GM18511 (cell line): Measurements from ENCODE around the gene TMTC1.

Experiments used
- ATAC-seq: cut with Tn5 transposase; IDR thresholded peaks from one replicate; pipeline ENCODE4 v1.9.1; 2021; ENCODE audit warnings: mild to moderate bottlenecking, moderate library complexity; ENCODE audit not compliant: unreplicated experiment

TMTC1 gene

DNA sequence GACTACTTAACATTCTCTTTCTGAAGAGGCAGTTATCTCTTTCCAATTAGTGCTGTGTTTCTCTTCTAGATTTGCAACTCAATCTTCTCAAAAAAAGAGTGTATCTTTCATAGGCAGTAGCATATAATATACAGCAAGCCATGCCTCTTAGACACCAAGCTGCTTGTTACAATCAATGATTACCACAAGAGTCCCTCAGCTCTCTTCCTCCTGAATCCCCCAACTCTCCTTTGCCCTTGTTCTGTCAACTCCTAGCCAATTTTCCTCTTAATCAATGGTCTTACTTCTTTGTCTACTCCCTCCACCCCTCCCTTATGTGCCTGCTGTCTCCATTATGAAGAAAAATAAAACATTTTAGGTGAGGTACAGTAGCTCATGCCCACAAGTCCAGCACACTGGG lies 2.6 kb downstream of the TMTC1 start:
- no peak for ATAC-seq

DNA sequence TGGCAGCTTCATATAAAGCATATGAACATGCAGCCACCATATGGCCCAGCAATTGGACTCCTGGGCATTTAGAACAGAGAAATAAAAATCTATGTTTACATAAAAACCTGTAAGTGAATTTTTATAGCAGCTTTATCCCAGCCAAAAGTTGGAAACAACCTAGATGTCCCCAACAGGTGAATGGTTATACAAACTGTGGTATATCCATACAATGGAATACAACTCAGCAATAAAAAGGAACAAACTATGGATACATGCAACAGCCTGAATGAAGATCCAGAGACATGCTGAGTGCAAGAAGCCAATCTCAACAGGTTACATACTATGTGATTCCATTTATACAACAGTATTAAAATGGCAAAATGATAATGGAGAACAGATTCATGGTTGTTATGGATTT lies 3.7 kb downstream of the TMTC1 start:
- ATAC-seq = no peak

DNA sequence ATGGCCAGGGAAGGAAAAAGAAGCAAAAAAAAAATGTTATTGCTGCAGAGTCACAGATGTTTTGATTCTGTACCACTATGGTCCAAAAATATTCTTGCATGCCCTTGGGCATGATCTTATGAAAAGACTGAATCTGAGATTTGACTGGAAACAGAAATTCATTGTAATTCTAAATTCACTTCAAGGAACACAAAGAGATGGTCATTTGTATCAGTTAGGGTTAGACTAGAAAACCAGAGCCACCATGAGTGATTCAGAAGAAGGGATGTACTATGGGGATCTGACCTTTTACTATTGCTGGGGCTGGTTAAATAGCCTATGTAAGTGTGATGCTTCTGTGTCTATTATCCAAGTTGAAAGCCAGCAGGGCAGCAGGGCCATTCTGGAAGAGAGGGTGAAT lies 5.2 kb downstream of the TMTC1 start:
- ATAC-seq = no peak

DNA sequence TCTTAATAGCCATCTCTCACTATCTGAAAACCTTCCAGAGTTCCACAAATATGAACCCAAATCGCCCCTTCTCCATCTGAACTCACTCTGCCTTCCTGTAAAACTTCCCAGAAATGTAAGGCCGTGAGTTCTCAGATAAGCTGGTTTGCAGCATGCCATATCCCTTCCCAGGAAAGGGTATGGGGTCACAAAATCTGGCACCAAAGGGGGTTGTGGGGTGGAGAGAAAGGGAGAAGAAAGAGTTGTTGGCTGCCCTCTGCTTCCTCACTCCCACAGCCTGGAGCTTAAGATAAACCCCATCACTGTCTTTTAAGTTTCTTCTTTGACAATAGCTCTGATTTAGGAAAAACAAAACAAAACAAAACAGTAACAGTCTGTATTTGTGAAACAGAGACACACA lies 10.7 kb downstream of the TMTC1 start:
- ATAC-seq = no peak

DNA sequence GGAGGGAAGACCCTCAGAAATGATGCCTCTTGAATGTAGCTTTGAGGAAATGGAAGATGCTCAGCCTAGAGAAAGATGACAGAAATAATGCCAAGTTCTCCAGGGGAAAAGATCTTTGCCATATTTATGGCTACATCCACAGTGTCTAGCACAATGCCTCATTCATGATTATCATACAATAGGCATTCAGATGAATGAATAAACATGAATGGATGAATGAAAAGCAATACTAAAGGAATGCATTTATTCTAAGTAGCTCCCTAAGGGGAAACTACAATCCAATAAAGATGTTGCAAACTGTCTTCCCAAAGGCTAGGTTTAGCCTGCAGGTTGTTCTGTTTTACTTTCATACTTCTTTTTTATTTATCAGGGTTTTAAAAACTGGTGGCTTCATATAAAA lies 12.0 kb downstream of the TMTC1 start:
- no peak for ATAC-seq

DNA sequence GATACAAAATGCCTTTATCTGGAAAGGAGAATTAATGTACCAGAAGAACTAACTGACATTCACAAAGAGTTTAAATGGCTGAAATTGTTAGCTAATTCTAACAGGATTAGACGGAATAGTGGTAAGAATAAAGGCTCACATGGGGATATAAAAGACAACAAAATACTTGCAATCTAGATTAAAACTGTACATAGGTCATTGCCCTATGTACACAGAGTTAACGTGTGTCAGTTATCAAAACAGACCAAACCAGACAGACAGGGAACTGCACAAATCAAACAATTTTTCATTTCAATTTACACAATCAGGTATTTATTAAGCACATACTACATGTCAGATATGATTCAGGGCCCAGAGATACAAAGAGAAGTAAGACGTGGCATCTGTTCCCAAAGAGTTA lies 12.6 kb downstream of the TMTC1 start:
- ATAC-seq = no peak

DNA sequence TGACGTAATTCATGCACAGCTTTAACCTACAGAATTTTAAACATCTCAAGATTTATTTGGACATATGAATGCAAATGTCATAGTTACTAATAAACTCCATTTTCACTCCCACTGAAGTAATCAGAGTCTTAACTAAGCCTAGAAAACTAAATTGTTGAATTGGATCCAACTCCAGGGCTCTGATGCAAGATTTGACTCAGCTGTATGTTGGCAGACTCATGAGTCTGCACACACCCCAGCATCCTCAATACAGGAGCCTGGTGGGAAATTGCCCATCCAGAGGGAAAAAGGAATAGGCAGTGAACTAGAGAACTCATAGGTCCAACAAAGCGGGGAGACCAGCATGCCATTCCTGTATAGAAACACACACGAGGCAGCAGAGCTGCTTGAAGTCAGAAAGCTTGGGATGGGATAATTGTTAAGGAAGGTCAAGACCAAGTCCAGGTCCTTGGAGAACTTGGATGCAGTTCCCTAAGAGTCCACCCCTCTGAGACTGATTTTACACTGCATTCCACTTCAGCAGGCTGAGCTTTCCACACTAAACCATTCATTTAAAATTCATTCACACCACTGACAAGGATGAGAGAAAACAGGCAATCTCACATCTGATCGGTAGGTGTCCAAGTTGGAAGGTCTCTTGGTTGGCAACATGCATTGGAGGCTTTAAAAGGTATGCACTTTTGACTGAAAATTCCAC lies 14.4 kb downstream of the TMTC1 start:
- ATAC-seq = no peak

DNA sequence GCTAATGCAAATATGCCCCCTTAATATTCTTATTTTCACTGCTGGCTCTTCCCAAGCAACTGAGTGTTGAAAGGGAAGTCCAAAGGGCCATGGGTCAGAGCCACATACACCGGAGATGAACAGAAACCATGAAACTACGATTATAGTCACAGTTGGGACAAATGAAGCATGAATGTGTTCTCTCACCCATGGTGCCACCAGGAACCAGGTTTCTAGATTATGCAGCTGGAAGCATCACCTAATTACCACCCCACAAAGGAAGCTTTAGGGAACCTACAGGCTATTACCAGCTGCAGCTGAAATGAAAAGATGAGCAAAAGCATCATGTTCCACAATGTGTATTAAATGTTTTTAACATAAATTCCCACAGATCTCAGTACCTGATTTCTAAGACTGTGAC lies 15.4 kb downstream of the TMTC1 start:
- ATAC-seq = peak; percentile 73

DNA sequence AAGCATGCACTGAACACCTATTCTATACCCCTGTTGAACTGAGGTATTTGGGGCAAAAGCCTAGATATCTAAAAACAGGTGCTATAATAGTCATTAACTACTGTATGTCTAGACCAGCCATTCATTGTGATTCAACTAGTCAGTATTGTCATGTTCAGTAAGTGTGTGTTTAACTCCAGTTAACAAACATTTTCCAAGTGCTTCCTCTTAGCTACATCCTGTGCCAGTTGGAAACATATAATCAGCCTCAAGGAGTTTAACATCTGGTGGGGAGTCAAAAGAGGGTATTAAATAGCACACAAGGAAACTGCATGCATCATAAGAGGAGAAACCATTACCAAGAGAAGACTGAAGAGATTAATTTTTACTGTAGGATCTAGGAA lies 20.4 kb downstream of the TMTC1 start:
- ATAC-seq = no peak

DNA sequence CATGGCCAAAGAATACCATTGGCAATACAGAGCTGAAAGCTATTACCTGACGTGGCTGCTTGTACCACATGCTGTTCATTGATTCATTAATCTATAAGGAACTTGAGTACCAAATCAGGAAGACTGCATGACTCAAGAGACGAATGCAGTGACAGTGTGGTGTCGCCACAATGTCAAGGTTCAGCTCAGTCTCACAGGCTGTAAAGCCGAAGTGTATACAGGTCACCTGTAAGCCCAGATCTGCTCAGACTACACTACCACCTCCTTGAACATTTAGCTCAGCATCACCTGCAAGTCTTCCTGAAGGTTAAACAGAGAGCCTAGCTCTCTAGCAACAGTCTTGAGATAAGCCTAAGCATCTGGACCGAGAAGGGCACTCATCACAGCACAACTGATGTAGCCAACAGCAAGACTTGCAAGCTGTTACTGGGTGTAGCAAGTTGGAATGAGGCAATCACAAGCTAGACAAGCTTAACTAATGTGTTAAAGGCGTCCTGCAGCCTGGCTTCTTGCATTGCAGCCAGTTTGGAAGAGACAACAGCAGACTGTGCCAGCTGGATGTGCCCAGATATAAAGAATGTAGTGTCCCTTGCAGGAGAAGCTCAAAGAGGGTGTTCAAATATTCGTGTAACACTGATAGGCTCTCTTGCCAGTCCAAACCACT lies 21.0 kb downstream of the TMTC1 start:
- ATAC-seq = no peak

DNA sequence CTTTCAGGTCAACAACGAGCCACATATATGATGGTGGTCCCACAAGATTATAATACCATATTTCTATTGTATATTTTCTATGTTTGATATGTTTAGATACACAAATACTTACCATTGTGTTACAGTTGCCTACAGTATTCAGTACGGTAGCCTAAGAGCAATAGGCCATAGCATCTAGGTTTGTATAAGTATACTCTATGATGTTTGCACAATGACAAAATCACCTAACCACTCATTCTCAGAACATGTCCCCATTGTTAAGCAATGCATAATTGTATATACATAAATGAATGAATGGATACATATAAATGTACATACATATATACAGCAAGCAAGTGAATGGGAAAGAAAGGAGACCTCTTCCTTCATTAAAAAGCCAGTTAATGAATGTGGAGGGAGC lies 23.8 kb downstream of the TMTC1 start:
- ATAC-seq = no peak

DNA sequence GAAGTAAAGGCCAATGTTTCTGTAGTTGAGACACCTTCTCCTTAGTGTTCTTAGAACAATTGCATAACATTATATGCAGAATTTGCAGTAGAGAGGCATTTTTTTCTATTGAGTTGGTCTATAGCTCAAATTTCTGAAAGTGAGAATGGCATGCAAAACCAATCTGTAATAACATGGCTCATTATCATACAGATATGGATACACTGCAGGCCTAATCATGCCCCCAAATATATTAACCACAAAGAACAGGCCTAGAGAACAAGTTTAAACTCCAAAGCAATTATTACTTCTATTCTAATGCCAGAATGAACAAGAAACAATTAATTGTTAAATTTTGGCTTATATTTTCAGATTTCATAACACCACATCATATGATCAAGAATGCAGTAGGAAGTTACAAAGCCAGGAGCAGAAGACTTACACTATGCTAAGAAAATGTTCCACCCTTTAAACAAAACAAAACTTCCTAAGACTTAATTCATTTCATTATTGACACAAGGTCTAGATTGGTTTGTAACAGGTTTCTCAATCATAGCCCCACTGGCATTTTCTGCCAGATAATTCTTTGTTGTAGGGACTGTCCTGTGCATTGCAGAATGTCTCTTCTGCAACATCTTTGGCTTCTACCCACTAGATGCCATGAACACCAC lies 26.9 kb downstream of the TMTC1 start:
- no peak for ATAC-seq

DNA sequence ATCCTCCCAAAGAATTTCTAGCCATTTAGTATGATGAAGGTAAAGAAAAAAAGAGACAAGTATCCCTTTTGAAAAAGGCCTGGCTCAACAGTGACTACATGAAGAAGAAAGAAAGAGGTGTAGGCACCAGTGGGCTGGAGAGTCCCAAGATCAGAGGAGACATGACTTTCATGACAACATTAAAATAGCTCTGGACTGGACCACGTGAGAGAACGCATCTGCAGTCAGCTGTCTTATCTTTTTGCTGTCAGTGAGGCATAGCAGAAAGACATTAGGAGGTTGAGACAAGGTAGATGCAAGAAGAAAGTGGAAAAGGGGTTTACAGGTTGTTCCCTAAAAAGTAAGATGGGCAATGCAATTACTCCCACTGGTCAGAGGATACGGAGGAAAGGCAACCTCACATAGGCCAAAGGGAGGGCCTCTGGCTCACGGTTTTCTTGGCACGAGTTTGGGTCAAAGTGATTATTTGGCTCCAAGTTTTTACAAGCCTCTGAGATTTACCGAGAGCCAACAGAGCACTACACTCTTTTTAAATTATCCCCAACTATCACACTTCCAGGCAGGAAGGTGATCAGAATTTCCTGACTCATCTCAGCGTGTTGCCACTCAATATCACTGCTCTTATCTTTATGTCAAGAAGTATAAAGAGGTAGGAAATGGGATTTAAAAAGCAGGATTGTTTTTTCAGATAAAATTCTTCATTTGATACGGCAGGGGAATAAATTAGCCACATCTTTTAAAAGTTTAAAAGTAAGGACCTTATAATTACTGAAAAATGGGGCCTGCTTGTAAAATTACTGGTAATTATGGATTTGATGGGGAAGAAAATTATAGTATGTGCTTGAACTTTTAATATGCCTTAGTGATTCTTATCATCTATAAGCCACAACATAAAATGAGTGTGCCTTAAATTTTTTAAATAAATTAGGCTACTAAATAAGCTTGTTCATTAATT lies 29.2 kb downstream of the TMTC1 start:
- ATAC-seq = no peak

DNA sequence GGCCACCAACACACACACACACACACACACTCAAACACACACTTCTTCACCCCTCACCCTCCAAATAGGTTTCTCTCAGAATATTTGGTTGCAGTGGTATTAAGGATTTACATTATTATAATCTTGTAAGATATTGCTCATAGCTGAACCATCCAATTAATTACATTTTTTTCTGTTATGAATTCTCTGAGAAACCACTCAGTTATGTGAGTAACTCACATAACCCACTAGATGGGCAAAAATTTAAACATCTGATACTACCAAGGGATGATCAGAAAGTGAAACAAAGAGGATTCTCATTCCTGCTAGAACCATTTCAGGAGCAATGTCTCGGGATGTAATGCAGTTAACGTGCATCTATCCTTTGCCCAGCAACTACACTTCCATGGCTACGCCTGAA lies 31.6 kb downstream of the TMTC1 start:
- ATAC-seq = no peak

DNA sequence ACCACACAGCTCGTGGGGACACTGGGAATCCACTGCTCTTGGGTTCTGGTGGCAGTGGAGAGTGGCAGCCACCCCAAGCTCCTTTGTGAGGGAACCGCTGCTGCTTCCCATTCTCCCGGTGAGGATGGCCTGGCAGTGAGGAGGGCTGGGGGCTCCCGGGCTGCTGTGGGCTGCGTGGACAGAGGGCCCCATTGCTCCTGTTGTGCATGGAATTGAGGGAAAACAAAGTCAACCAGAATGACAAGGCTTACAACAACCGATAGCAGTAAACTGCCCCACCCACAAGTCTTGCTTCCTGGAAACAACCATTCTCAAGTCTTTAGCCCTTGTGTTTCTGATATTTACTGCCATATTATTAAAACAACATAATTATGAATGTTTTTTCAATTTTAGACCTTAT lies 32.1 kb downstream of the TMTC1 start:
- ATAC-seq = no peak

DNA sequence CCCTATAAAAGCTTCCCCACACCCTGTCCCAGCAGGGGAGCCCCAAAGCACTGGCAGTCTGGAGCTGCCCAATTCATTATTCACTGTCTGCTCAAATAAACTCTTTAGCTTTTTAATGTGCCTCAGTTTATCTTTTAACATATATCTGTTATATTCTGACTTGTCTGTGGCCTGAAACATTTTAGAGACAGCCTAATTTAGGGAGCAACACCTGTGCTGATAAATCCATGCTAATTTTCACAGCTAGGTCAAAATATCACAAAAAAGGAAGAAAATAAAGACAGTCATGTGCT lies 32.9 kb downstream of the TMTC1 start:
- no peak for ATAC-seq

DNA sequence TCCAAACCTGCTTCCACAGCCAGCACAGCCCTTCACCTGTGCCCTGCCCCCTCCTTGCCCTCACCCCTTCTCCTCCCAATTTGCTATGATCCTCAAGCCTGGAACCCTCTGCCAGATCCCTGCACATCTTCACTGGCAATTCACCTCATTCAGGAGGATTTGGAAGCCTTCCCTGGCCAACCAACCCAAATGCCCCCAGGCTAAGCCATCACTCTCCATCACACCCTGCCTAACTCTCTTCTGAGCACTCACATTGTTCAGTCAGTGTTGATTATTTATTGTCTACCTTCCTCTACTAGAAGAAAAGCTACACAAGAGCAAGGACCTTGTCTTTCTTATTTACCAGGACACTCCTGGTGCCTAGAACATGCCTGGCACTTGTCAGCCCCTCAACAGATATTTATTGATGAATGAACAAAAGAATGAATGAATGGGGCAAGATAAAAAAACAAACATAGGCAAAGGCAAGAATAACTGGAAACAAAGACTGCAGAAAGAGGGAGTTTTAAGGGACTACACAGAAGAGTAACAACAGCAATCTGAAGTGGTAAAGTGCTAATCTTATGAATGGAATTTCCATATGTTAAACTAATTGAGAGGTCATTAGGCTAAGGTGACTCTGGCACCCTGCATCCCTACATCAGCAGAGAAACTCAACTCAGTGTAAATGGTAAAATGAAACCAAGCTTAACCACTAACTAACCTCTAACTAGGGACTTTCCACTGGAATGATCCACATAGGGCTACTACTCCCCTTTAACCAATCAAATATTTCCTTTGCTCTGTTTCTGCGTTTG lies 33.4 kb downstream of the TMTC1 start:
- ATAC-seq = peak; percentile 90

DNA sequence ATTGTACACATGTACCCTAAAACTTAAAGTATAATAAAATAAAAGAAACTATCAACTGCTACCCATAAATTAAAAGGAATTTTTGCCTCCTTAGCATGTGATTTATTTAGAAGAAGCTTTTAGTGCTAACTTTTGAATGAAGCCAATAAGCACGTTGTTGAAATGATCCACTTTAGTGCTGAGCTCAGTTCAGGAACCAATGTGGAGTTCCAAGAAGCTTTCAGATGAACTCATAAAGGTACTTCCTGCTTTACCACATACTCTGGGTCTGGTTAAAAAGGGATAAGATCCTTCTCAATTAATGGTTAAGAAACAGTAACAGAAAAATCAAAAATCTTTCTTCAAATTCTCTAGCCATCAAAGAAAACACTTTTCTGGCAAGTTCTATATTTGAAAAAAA lies 39.4 kb downstream of the TMTC1 start:
- ATAC-seq = no peak

DNA sequence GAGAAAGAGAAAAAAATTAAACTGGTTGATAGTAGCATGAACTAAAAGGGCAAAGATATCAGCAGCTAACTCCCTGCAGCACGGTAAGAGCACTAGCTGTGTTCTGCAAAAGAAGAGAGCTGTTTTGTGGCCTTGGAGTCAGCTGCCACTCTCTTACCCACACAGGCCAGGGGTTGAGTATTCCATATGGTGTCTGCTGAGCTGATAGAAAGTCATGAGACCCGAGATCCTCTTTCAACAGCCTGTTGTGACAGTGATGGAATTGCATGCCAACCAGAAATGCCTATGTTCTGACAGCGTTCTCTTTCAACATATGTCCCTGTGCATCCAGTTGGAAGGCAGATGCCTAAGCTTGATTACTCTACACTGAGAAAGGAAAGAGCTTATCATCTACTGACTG lies 39.9 kb downstream of the TMTC1 start:
- ATAC-seq = no peak

DNA sequence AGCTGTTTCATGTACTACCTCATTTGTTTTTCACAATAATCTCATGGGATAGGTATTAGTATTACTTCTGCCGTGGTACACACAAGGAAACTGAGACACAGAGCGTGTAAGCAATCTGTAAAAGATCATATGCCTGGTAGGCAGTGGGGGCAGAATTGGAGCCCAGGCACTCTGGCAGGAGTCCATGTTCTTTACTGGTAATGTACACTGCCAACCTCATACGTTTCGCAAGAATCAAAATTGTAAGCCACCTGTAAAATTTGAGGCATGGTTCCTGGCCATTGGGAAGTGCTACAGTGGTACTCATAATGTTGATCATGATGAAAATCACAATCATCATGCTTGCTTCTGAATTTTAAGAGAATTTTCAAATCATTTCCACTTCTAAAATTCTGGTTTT lies 40.7 kb downstream of the TMTC1 start:
- no peak for ATAC-seq

DNA sequence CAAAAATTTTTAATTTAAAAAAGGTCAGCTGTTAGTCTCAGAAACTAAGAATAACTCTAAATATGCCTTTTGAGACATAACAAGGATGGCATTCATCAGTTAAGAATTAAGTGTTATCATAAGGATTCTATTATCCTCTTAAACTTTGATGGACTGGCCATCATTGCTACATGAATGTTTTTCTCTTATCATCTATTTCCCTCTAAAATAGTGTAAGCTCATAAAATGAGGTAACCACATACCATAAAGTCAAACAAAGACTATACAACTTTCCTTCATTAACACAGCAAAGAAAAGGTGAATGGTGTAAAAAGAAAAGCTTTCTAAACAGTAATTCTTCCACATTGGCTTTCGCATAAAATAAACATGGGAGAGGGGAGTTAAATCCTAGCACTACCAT lies 41.1 kb downstream of the TMTC1 start:
- no peak for ATAC-seq
